ENCODE results near the gene CASR.

Gene CASR

DNA sequence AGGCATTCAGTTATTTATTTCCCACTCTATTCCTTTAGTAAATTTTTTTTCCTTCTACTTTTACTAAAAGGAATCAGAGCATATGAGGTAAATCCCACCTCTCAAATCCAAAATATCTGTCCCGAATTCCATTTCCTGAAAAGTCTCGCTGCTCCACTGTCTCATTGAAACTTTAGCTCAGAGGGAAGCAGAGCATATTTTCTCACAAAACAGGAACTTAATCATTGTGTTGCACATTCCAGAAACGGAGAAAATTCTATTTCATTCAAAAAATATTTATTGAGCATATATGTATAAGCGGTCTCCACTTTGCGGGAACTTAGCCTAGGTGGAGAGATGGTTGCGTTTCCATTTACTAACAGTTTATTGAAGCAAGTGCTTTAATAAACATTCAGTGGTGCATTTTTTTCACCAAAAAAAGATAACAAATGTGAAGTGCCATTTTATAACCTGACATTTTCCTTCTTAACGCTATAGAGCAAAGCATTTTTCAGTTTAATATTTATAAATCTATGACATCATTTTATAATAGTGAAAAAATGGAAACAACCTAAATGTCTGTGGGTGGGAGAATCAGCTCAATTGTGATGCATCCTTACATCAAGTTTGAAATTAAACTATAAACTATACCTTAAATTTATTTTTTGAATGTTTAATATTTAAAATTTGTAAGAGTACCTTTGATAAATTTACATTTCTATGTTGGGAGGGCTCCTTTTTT is 74.3 kb downstream of the CASR start:
- no peak for DNase-seq (ENCODE audit: low read depth)

DNA sequence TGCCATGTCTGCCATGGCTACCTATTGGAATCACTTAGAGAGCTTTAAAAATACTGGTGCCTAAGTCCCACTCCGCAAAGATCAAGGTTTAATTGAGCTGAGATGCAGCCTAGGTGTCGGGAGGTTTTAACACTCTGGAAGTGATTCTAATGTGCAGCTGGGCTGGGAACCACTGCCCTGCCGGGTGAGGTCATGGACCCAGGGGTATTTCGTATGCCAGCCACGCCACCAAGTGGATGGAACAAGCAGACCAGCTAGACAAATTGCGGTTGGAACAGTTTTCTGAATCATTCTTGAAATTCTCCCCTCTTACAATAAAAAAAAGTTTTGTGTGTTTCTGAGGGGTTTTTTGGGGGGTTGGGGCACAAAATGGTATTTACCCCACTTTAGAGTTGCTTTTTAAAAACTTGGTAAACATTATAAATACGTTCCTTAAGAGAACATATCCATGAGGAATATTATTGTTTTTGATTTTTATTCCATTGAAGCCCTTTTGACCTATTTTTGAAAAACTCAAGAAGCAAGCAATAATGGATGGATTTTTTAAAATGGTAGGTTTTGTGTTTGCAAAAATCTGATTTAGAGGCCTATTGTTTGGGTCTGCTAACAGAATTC is 75.4 kb downstream of the CASR start:
- DNase-seq (ENCODE audit: low read depth), result no peak

DNA sequence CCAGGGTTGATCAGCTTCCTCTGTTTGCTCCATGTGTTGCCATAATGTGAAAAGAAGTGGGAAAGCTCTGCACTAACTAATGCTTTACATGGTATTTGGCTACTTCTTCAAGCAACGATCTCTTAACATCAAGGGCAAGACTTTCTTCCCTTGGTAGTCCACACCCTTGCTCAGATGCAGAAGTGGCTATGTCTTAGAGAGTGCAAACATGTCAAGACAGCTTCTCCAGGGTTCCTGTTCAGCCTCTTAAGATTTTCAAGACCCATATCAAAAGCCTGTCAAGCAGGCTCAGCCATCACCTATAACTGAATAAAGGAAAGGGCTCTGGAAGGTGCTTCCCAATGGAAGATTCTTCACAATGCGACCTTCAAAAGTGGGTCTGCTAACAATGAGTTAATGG is 76.7 kb downstream of the CASR start:
- no peak for DNase-seq (ENCODE audit: low read depth)

DNA sequence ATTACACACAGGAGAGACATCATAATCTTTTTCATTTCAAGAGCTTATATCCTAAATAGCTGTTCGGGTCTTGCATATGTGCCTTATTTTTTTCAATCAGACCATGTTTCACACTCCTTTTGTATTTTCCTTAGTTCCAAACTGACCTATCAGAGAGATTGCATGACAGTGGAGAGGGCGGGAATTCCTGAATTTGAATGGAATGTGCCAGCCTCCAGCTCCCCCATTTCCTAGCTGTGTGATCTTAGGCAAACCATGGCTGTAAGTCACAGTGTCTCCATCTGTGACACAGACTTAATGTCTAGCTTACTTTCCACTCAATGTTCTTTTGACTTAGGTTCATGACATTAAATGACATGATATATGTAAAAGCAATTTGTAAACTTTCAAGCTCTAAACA is 79.6 kb downstream of the CASR start:
- no peak for DNase-seq (ENCODE audit: low read depth)

DNA sequence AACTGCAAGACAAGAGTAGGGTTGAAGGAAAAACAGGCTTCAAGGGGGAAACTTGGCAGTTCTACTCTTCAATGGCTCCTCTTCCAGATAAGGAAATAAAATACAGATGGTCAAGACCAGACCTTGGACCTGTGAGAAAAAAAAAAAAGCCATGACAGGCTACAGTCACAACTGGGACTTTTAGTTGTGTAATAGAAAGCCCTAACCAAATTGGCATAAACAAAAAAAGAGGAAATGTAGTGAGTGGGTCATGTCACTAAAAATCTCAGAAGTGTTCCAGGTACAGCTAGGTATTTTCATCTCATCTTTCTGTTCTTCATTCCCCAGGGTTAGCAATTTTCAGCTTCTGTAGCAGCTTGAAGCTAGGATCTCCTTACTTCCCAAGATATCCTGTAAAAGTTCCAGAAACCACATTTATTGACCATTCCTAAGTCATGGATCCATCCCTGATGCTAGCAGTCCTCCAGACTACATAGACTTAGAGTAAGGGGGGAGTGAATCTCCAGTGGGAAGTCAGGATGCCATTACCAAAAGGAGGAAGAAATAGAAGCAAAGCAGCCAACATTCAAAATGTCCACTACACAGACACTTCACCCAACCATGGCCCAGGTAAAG is 80.6 kb downstream of the CASR start:
- no peak for DNase-seq (ENCODE audit: low read depth)

DNA sequence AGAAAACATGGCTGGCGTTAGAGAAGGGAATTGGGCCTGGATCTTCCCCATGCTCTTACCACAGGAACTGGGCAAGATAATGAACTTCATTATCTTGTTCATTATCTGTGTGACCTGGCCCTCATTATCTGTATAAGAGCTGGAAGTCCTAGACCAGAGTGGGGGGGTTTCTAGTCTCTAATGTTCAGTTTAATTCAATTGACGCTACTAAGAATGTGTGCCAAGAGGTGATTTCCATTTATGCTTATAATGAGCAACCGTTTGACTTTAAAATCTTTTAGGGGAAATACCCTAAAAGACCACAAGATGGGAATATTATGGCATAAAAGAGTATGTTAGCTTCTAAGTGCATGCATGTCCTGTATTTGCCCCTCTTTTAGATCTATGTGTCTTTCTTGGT is 82.5 kb downstream of the CASR start:
- DNase-seq (ENCODE audit: low read depth), result no peak

DNA sequence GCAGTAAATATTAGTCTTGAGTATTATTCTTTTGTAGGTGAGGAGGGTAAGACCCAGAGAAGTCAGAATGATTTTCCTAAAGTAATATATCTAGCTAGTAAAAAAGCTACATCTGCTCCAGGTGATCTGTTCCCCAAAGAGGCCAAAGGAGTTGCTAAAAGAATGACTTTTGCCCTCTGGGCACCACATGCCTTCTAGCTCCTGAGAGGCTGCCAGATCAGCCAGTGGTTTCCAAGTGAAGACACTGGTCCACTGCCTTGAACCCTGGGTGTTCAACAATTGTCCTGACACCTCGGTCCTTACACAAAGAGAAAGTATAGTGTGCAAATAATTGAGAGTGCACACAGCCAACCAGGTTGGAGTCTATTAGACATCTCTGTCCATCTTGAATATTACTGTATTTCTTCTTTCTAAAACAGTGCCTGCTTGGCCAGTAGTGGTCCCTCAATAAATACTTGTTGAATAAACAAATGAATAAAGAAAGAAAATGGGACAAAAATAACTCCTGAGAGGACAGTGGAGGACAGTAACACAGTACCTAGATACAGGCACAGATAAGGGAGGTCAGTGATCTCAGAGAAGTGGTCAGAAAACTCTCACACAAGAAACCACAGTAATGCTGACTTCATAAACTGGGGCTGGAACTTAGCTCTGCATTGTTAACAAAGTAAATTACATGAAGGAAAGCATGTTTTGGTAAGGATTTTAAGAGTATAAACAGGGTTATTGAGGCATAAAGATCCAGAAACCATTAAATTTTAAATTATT is 85.0 kb downstream of the CASR start:
- no peak for DNase-seq (ENCODE audit: low read depth)

DNA sequence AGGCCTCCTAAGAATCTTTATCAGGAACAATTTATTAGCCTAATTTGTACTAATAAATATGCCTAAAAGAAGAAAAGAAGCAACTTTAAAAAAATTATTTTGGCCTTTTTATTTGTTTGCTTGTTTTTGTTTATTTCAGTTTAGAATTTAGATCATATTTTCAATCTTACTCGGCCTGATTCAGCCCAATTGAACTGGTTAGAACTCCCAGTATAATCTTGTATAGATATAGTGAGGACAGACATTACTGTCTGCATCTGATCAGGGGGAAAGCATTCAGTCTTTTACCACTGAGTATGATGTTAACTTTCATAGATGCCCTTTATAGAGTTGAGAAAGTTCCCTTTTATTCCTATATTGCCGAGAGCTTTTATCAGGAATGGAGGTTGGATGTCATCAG is 85.6 kb downstream of the CASR start:
- DNase-seq (ENCODE audit: low read depth), result no peak

DNA sequence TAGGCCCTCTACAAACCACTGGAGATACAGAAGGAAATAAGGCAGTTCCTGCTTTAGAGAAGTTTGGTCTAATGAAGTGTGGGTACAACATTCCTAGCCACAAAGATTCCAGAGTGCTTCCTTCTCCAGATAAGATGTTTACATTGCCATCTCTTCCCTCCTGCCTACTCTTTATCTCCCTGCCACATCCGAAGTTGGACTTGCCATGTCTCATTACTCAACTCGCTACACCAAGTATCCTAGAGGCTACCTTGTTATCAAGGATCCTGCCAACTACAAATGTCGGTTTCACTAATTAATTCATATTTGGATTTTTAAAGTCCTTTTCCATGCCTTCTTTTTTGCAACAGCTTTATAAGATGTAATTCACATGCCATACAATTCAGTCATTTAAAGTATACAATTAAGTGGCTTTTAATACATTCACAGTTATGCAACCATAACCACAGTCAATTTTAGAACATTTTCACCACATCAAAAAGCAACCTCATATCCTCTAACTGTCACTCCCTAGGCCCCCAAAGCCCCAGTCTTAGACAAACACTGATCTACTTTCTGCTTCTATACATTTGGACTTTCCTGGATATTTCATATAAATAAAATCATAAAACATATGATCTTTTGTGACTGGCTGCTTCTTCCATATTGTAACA is 87.9 kb downstream of the CASR start:
- DNase-seq (ENCODE audit: low read depth), result no peak

DNA sequence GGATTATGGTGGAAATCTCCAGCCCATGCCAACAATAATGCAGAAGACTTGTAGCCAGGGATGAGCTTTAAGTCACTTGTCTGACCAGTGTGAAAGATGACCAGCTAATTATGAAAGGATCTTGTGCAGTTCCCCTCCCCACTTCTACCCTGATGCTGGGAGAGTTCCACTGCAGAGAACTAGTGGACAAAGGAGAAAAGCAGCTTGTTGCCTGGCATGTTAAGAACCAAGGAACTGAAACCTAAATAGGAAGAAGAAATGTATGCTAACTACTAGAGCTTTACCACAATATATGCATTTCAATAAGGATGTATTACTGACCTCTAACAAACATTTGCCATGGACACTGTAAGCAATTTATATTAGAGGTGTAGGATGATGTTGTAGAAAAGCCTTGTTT is 89.4 kb downstream of the CASR start:
- DNase-seq (ENCODE audit: low read depth), result no peak

DNA sequence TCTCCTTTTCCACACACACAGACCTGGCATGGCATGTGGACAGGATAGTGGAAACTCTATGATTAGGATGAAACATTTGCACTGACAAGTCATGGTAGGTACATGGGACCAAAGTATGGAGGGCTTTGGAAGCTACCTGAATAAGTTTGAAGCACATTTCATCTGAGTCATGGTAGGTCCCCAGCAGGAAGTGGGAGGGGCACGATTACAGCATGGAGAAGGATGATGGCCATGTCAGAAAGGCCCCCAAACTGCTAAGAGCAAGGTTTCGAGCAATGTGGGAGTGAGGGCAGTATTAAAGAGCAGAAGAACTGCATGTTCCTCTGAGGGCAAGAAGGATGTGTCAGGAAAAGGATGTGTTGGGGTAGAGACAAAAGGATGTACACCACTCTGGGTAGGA is 90.0 kb downstream of the CASR start:
- DNase-seq (ENCODE audit: low read depth), result no peak

DNA sequence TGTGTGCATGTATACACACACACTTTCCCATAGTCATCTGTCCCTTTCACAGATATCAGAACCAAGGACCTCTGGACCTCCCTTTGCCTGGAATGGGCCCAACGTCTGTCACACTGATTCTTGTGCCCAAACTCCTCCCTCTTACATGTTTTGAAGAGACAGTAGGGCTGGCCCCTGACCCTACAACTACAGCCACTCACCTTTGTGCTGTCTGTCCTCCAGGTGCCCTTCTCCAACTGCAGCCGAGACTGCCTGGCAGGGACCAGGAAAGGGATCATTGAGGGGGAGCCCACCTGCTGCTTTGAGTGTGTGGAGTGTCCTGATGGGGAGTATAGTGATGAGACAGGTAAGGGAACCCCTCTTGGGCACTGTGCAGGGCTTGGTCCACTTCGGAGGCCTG is 98.4 kb downstream of the CASR start:
- no peak for DNase-seq (ENCODE audit: low read depth)

DNA sequence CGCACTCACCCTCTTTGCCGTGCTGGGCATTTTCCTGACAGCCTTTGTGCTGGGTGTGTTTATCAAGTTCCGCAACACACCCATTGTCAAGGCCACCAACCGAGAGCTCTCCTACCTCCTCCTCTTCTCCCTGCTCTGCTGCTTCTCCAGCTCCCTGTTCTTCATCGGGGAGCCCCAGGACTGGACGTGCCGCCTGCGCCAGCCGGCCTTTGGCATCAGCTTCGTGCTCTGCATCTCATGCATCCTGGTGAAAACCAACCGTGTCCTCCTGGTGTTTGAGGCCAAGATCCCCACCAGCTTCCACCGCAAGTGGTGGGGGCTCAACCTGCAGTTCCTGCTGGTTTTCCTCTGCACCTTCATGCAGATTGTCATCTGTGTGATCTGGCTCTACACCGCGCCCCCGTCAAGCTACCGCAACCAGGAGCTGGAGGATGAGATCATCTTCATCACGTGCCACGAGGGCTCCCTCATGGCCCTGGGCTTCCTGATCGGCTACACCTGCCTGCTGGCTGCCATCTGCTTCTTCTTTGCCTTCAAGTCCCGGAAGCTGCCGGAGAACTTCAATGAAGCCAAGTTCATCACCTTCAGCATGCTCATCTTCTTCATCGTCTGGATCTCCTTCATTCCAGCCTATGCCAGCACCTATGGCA is 100.5 kb downstream of the CASR start:
- no peak for DNase-seq (ENCODE audit: low read depth)

DNA sequence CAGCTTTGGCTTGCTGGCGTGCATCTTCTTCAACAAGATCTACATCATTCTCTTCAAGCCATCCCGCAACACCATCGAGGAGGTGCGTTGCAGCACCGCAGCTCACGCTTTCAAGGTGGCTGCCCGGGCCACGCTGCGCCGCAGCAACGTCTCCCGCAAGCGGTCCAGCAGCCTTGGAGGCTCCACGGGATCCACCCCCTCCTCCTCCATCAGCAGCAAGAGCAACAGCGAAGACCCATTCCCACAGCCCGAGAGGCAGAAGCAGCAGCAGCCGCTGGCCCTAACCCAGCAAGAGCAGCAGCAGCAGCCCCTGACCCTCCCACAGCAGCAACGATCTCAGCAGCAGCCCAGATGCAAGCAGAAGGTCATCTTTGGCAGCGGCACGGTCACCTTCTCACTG is 101.0 kb downstream of the CASR start:
- DNase-seq (ENCODE audit: low read depth), result no peak

DNA sequence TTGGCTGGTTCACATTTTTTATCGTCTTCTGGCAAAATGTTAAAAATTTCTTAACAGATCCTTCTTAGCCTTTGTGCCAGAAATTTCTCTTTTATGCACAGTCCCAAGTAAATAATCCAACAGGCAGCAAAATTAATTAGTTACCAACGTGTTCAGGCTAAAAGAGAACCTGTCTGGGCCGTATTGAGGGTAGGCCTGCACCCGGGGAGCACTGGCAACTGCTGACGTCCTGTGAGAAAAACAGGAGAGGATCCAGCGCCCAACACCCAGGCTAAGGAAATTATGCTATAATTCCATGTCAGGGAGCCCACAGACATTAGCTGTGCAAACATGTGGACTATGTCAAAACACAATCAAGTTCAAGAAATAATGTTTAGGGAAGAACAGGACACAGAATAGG is 110.9 kb downstream of the CASR start:
- no peak for DNase-seq (ENCODE audit: low read depth)

DNA sequence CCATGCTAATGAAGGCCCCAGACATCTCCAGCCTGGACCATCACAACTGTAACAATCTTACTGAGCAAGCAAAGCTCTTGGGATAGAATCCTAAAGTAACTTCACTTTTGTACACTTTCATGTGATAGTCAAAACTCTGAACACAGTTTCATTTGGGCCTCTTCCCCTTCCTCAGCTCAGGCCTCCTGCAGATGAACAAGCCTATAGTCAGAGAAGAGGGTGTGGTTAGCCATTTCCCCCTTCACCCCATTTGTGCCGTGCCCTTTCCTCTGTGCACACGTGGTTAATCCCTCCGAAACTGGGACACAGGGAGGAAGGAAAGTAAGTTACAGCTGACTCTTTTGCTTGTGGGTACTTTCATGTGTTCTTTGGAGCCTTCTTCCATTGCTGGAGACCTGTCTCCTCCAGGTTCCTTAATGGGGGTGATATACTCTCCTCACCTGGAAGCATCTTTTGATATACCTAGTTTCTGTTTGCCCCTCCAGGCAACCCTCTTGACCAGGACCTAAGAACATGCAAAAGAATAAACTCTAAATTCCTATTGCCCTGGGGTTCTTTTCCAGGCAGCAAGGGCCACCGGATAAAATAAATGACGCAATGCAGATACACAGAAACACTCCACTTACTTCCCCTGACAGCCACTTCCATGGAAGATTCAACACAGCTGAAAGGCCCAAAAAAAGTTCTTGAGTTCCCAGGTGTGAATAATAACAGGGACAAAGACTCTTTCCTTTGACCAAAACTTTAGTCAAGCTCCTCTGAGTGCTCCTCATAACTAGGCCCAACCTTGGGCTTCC is 112.0 kb downstream of the CASR start:
- no peak for DNase-seq (ENCODE audit: low read depth)

DNA sequence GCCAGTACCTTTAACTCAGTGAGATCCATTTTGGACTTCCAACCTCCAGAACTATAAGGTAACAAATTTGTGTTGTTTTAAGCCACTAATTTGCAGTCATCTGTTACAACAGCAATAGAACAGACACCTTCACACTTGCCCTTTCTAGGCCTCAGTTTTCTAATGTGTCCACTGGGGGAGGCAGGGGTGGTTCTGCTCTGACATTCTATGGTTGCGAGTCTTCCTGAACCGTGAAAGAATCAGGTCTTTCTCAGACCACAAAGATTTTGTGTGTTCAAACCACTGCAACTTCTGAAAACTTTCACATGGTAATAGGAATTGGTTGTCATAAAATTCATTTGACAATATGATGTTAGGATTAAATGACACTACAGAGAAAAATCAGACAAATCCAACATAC is 114.8 kb downstream of the CASR start:
- no peak for DNase-seq (ENCODE audit: low read depth)

DNA sequence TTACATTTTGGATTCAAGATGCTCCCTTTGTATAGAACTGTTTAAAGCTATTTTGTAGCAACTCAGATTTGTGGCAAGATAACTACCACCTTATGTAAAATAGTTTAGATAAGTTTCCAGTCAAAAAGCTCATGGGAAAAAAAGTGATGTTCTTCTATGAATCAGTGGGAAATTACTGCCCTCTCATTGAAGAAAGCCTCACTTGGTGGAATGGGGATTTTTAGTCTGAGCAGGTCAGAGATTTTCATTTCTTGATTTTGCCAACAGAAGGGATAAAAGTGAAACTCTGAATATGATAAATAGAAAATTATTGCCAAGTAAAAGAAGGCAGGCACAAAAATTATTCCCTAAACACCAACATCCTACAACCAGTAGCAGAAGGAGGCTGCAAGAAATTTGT is 115.7 kb downstream of the CASR start:
- no peak for DNase-seq (ENCODE audit: low read depth)

DNA sequence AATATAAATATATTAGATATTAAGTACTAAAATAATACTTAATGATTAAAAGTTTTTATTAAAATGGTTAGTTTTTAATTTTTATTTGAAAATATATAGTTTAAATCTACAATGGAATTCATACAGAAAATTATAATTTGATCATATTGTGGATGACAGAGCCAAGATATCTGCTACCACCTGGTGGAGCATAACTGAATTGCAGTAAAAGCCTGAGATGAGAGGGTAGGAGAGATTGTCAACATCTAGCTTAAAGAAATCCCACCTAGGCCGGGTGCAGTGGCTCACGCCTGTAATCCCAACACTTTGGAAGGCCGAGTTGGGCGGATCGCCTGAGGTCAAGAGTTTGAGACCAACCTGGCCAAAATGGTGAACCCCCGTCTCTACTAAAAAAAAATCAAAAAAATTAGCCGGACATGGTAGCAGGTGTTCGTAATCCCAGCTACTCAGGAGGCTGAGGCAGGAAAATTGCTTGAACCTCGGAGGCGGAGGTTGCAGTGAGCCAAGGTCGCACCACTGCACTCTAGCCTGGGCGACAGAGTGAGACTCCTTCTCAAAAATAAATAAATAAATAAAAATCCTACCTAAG is 116.5 kb downstream of the CASR start:
- no peak for DNase-seq (ENCODE audit: low read depth)

DNA sequence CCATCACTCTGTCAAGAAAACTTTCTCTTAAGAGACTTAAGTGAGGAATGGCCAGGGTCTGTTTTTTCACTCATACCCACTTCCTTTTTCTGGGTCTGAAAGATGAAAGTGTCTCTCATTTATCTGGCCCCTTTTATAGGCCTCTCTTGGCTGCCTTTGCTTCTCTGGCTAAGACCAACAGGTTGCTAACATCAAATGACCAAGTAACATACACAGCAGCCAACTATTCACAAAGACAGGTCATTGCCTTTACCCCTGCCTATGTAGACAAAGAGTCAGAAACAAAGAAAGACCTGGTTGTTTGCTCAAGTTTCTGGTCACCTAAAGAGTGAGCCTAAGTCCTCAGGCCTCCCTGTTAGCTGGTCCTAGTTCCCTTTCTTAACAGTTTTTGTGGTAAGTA is 117.6 kb downstream of the CASR start:
- DNase-seq (ENCODE audit: low read depth), result no peak
